GM12873 (cell line): ENCODE data around the gene LPP.

ENCODE experiments used
- TF ChIP-seq, protein P1 (sequence below): IDR thresholded peaks from 2 replicates; pipeline ENCODE4 v1.5.1; 2012; ENCODE audit warnings: low read depth, mild to moderate bottlenecking, moderate library complexity, low read length, control low read depth; ENCODE audit not compliant: insufficient read depth; ENCODE audit errors: missing control alignments

The LPP gene

DNA sequence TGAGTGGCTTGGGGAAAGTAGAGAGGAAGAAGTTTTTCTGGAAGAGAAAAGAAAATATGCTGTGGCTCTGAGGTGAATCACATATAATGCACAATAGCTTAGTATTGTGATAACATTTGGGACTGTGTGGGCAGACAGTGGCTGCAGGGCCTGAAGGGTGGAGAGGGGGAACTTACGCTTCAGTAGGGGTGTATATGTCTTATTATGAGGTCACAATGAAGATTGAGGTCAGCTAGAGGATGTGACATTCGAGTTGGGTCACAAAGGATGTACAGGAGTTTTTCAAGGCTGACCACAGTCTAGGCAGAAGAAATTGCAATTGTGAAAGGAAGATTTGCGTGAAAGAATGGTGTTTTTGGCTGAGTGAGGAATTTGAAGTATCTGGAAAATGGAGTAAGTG is 414.8 kb downstream of the LPP start:
- TF ChIP-seq, protein P1, sequence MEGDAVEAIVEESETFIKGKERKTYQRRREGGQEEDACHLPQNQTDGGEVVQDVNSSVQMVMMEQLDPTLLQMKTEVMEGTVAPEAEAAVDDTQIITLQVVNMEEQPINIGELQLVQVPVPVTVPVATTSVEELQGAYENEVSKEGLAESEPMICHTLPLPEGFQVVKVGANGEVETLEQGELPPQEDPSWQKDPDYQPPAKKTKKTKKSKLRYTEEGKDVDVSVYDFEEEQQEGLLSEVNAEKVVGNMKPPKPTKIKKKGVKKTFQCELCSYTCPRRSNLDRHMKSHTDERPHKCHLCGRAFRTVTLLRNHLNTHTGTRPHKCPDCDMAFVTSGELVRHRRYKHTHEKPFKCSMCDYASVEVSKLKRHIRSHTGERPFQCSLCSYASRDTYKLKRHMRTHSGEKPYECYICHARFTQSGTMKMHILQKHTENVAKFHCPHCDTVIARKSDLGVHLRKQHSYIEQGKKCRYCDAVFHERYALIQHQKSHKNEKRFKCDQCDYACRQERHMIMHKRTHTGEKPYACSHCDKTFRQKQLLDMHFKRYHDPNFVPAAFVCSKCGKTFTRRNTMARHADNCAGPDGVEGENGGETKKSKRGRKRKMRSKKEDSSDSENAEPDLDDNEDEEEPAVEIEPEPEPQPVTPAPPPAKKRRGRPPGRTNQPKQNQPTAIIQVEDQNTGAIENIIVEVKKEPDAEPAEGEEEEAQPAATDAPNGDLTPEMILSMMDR: no peak

DNA sequence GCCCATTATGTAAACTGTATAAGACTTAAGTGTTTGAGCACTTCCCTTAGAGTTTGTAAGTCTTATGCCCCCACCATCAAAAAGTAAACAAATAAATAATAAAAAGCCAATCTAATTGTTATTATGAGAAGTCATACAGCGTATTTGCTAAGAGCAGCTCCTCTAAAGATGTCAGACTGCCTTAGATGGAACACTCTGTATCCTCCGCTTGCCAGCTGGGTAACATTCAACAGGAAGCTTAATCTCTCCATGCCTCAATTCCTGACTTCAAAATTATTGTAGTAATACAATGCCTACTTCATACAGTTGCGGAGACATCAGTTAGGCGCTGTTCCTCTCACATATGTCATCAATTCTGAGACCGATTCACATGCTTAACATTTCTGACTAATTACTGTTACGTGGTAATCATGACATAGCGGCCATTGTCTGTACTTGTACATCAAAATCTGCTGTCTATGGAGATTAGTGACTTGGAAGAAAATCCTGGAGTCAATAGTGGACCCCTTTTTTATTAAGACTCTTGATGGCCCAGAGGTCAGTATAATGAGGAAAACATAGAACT is 417.7 kb downstream of the LPP start:
- TF ChIP-seq, protein P1: no peak

DNA sequence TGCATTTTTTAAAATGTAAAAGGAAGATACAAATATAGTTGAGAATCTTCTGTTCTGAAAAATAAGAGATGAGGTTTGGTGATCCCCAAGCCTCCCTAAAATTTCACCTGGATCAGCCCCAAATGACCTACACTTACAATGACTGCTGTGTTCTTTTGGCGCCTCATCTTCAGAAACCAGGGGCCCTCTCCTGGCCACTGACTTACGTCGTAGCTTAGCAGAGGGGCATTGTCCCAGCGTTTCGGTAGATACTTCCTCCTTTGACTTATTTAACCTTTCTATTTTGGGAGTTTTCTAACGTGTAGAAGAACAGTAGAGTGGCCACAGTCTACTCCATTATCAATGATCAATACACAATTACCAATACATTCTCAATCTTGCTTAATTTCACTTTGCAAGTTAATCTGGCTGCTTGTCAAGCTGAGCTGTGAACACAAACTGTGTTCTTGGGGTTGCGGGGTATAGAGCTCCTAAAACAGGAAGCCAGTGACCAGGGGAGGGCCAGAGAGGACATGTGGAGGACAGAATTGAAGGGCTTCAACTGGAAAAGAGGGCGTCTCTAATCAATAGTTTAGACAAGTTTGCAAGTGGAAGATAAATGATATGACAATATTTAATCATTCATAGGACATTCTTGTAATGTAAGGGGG is 419.5 kb downstream of the LPP start:
- TF ChIP-seq, protein P1: peak; percentile 1

DNA sequence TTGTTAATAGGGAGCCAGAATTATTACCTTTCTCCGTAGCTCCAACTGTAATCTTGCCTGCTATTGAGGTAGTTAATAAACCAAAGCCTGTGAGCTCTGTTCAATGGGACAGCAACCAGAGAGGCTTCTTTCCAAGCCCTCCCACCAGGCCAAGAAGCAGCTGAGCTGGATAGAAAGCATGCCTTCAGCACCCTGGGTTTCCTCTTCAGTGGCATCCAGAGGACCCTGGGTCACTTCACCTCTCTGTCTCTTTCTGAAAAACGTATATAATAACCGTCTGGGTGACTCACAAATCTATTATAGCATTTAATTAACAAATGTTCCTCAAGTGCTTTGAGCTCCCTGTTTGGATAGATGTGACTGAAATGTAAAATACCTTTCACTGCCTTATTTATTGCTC is 420.0 kb downstream of the LPP start:
- TF ChIP-seq, protein P1: no peak

DNA sequence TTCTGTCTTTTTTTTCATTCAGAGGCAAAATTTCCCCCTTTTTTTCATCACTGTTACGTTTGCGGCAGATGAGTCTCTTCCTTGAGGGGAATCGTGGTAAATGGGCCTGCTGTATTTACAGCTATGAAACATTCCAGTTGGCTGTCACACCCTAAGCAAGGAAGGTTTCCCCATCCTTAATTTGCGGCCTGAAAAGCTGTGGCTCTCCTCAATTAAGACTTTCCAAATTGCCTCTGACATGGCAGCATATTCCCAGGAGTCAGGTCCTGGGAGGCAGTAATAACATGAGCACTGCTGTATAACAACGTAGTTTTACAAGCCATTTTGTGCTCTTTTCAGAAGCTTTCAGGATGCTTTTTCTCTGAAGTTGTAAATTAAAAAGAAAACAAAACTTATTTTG is 420.9 kb downstream of the LPP start:
- TF ChIP-seq, protein P1: no peak

DNA sequence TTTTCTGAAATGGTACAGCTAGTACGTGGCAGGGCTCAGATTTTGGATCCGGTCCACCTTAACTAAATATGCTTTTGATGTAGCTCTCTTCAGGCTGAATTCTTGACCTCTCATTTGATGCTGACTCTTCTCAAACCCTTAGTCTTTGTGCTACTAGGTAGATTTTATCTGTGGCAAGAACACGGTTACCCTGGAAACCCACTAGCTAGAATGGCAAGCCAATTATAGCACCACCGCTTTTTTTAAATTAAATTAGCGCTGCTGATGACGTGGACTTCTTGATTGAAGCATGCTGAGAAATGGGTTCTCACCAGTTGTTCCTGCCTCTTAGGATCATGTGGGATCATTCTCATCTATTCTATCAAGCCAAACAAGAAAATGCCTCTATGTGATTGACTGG is 421.5 kb downstream of the LPP start:
- TF ChIP-seq, protein P1: no peak

DNA sequence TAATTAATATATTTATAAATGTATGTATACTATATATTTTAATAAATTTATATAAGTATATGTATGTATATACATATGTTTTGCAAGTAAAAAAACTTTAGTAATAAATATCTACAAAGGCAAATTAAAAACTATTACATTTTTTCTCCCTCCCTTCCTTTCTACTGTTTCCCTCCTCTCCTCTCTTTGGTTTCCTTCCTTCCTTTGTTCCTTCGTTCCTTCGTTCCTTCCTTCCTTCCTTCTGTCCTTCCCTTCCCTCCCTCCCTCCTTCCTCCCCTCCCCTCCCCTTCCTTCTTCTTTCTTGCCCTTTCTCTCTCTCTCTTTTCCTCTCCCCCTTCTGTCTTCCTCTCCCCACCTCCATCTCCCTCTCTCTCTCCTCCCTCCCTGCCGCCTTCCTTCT is 423.6 kb downstream of the LPP start:
- TF ChIP-seq, protein P1: no peak
